GM19025 (cell line): ENCODE results near the gene USP12.

Source experiments
- ATAC-seq: cut with Tn5 transposase; IDR thresholded peaks from one replicate; pipeline ENCODE4 v1.9.1; 2021; ENCODE audit warnings: mild to moderate bottlenecking, low read depth, moderate library complexity; ENCODE audit not compliant: unreplicated experiment

The USP12 gene

GRCh38 chr13:27040826-27041108 is 130.8 kb downstream of the USP12 start:
- ATAC-seq: no peak

- ATAC-seq: no peak
These were observed 132.4 kb downstream of the USP12 start for GRCh38 chr13:27039171-27039701.

- ATAC-seq: no peak
These were observed 133.3 kb downstream of the USP12 start for GRCh38 chr13:27038323-27038722.

- ATAC-seq: no peak
These were observed 134.0 kb downstream of the USP12 start for GRCh38 chr13:27037571-27037970.

- no peak for ATAC-seq
These were observed 134.4 kb downstream of the USP12 start for GRCh38 chr13:27037171-27037570.

GRCh38 chr13:27036236-27036981 is 135.2 kb downstream of the USP12 start:
- no peak for ATAC-seq

GRCh38 chr13:27035892-27036235 is 135.7 kb downstream of the USP12 start:
- ATAC-seq: no peak

- ATAC-seq: no peak
These were observed 136.9 kb downstream of the USP12 start for GRCh38 chr13:27034678-27035111.

GRCh38 chr13:27028683-27029480 is 142.7 kb downstream of the USP12 start:
- ATAC-seq: no peak

- no peak for ATAC-seq
These were observed 144.4 kb downstream of the USP12 start for GRCh38 chr13:27027086-27027667.

- no peak for ATAC-seq
These were observed 145.2 kb downstream of the USP12 start for GRCh38 chr13:27026396-27026795.

GRCh38 chr13:27024776-27025492 is 146.7 kb downstream of the USP12 start:
- ATAC-seq: no peak

- no peak for ATAC-seq
These were observed 147.5 kb downstream of the USP12 start for GRCh38 chr13:27024074-27024461.

- ATAC-seq: no peak
These were observed 148.1 kb downstream of the USP12 start for GRCh38 chr13:27023385-27024073.

GRCh38 chr13:27022571-27023311 is 148.9 kb downstream of the USP12 start:
- ATAC-seq: no peak

- ATAC-seq: no peak
These were observed 151.2 kb downstream of the USP12 start for GRCh38 chr13:27020415-27020814.

- ATAC-seq: no peak
These were observed 152.7 kb downstream of the USP12 start for GRCh38 chr13:27018882-27019281.

GRCh38 chr13:27018344-27018861 is 153.2 kb downstream of the USP12 start:
- no peak for ATAC-seq

- ATAC-seq: no peak
These were observed 154.7 kb downstream of the USP12 start for GRCh38 chr13:27016875-27017274.
